GM12873 (cell line): Measurements from ENCODE around the gene PCYT2.

Experiments
- CTCF ChIP-seq: IDR thresholded peaks from 2 replicates; pipeline ENCODE4 v1.5.1; 2012; ENCODE audit warnings: low read depth, mild to moderate bottlenecking, moderate library complexity, low read length, control low read depth; ENCODE audit not compliant: insufficient read depth; ENCODE audit errors: missing control alignments

The PCYT2 gene

GRCh38 chr17:81865733-81866439 lies 45.3 kb downstream of the PCYT2 start:
- TF ChIP-seq CTCF: no peak

- TF ChIP-seq CTCF: no peak
Observed at GRCh38 chr17:81865358-81865732, 45.9 kb downstream of the PCYT2 start.

- no peak for TF ChIP-seq CTCF
Observed at GRCh38 chr17:81863833-81864768, 47.1 kb downstream of the PCYT2 start.

GRCh38 chr17:81863123-81863675 lies 48.0 kb downstream of the PCYT2 start:
- no peak for TF ChIP-seq CTCF

- no peak for TF ChIP-seq CTCF
Observed at GRCh38 chr17:81860756-81861568, 50.2 kb downstream of the PCYT2 start.

- TF ChIP-seq CTCF: no peak
Observed at GRCh38 chr17:81859906-81860755, 51.1 kb downstream of the PCYT2 start, which contains the start of gene P4HB. Gene P4HB (minus strand): TSS chr17:81860535. CDS start chr17:81860471, 64 bp downstream.
